Activated CD8-positive, alpha-beta memory T cell treated with anti-CD3 and anti-CD28 coated beads for 1 hour (primary cell): ENCODE data around the gene TREX2.

Experiments
- DNase-seq, 2 donors: peaks; one replicate each; pipeline ENCODE4 v3.0.0-alpha.2; 2020; ENCODE audit warnings: low read depth in 1 of 2; ENCODE audit errors: extremely low read depth in 1 of 2

The TREX2 gene

DNA sequence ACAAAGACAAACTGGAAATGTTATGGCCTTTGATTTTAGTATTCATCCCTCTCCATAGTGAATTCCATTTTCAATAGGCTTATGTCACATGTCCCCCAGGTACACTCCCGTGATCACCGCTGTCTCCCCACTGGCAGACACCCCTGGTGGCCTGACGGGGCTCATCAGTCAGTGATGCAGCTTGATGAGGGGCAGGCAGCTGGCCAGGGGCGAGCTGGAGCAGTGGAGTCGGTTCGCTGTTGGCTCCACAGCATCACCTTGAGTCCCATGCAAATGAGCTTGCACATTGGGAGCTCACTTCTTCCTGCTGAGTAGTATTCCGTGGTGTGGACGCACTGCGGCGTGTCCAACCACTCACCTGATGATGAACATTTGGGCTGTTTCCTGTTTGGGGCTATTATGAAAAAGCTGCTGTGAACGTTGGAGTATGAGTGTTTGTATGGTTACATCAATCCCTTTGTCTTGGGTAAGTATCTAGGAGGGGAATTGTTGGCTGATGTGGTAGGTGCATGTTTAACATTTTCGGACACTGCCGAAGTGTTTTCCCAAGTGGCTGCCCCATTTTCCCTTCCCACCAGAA, 5.2 kb downstream of the TREX2 start:
- no peak for DNase-seq

DNA sequence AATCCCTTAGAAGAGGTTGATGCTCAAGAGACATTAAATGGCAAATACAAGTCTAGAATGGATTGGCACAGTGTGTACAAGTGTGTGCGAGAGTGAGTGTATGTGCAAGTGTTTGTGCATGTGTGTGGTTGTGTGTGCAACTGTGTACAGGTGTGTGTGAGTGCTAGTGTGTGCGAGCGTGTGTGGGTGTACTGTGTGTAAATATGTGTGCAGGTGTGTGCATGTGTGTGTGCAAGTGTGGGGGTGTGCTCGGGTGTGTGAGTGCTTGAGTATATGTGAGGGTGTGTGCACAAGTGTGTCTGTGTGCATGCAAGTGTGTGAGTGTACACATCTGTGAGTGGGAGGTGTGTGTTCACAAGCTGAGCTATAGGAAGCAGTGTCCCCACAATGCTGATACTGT, 5.9 kb downstream of the TREX2 start:
- DNase-seq: no peak

DNA sequence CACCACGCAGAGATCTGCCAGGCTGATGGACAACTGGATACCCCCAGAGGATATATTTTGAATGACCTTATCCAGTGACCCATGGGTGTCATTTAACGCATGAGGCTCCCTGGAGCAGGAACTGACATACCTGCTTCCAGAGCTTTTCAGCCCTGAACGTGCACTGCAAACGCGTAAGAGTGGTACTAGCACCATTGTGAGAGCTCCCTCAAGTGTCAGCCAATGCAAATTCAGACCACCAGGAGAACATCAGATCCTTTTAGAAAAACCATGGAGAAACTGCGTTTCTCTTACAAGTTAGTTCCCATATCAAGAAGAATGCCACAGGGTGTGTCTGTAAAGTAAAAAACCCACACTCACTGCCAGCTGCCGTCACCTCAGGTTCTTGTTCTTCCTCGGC, 7.3 kb downstream of the TREX2 start:
- DNase-seq: no peak

DNA sequence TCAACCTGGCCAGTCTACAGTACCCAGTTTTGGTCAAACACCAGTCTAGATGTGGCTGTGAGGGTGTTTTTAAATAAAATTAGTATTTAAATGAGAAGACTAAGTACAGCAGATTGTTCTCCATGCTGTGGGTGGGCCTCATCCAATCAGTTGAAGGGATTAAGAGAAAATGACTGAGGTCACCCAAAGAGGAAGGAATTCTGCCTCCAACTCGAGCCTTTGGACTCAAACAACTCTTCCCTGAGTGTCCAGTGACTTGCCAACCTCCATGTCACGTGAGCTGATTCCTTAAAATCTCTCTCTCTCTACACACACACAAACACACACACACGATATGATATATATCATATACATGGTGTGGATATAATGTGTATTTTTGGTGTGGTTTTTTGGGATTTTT, 10.0 kb downstream of the TREX2 start:
- no peak for DNase-seq

DNA sequence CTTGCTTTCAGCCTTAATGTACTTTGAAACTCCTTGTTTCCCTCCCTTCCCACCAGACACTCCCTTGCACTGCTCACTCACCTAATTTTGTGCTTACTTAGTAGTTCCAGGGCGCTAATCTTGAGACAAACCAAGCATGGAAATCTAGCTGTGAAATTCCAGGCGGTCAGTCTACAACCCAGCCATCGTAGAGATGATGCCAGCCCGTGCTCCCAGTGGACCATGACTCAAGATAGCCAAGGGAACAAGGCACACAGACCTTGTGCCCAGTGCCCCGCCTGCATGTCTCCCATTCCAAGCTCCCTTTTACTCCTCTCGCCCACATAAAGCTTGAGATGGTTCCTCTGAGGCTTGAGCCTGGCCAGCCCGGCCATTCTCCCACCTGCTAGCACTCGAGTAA, 11.1 kb downstream of the TREX2 start:
- DNase-seq: no peak

DNA sequence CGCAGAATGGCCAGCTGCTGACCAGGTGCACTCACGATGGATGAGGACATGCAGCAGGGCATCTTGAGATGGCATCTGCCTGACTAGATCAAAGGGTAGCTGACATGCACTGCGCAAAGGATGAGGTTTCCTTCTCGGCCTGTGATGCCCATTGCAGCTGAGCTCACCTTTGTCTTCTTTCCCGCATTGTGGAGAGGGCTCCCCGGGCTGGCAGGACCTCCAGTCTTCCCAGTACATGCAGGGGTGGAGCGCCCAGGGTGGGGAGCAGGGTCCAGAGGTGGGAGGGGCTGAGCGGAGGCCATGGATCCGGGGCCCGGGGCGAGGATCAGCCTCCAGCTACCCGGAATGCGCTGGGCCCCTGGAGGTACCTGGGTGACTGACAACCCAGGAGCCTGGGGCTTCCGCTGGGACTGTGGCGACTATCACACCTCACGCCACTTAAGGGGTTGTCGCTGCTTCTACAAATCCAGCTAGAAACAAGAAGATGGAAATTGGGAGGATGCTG, 12.0 kb downstream of the TREX2 start:
- DNase-seq: no peak

DNA sequence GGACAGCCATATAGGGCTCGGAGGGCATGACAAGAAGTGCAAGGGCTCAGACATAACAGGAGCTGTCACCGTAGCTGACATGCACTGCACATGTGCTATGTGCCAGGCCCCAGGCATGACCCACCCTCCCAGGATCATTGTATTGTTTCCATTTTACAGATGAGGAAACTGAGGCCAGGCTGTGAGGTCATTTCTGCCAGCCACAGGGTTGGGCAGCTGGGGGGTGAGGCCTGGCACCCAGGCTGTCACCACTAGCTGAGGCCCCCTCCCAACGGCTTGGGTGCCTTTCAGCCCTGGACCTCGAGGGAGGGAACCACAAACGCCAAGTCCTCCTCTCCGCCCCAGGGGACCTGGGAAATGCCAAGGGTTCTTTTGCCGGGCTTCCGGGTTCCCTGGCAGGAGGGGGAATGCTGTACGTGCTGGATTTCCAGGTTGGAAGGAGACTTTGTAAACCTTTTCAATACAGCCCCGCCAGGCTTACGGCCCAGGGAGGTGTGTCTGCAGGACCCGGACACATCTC, 12.6 kb downstream of the TREX2 start:
- no peak for DNase-seq

DNA sequence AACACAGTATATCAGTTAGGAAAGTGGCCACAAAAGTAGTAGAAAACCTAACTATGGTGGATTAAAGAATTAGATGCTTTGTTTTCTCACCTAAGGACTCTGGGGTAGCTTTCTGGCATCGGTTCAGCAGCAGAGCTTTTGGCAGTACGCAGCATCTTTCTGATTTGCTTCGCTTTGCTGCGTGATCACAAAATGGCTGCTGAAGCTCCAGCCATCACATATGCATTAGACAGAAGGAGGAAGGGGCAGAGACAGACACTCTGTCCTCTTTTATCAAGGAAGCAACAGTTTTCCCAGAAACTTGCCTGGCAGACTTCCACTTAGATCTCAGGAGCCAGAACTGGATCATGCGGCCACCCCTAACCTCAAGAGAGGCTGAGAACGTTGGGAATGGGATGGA, 15.1 kb downstream of the TREX2 start:
- DNase-seq: no peak

DNA sequence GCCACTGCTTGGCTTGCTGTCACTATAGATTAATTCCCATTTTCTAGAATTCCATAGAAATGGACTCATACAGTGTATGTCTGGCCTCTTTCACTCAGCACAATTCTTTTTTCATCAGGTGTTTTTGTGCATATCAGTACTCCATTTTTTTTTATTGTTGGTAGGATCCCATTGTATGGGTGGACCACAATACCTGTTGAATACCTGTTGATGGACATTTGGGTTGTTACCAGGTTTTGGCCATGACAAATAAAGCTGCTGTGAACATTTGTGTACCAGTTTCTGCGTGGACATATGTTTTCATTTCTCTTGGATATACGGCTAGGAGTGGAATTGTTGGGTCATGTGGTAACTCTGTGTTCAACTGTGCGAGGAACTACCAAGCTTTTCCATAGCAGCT, 19.7 kb downstream of the TREX2 start:
- DNase-seq: no peak

DNA sequence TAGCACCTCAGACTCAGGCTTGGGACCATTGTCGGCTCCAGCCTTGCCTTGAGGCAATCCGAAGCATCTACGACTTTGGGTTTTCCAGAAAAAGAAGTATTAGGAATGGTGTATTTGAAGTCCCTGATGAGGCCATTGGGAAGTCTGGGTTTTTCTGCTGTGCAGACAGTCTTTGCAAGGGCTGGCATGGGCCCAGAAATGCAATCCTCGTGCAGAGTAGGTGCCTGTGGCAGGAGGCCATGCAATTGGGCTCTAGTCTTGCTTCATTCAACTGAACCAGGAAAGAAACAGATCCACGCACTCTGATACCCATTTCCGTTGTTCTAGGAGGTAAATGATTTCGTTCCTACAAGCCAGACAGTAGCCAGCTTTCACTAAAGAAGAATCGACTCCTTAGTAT, 22.2 kb downstream of the TREX2 start:
- no peak for DNase-seq

DNA sequence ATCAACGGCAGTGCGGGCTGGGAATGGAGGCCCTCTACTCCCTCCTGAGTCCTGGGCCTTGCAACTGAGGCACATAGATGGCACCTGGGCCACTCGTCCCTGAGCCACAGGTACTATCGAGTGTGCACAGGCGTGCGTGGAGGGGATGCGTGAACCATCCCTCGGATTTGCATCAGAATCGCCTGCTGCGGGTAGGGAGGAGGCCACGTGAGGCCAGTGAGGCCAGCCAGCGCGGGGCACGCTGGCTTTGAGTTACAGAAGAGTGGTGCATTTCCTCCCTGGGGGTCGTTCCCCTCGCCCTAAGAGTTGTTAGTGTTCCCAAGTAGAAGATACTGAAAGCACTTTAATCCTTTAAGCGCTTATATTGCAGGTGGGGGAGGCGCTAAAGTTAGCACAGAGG, 24.0 kb downstream of the TREX2 start:
- no peak for DNase-seq

DNA sequence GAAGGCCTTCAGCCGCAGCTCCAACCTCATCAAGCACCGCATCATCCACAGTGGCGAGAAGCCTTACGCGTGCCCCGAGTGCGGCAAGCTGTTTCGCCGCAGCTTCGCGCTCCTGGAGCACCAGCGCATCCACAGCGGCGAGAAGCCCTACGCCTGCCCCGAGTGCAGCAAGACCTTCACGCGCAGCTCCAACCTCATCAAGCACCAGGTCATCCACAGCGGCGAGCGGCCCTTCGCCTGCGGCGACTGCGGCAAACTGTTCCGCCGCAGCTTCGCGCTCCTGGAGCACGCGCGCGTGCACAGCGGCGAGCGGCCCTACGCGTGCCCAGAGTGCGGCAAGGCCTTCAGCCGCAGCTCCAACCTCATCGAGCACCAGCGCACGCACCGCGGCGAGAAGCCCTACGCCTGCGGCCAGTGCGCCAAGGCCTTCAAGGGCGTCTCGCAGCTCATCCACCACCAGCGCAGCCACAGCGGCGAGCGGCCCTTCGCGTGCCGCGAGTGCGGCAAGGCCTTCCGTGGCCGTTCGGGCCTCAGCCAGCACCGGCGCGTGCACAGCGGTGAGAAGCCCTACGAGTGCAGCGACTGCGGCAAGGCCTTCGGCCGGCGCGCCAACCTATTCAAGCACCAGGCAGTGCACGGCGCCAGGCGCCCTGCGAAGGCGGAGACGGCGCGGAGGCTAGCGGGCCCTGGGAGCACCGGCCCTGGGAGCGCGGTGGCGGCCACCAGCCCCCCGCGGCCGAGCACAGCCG, 24.8 kb downstream of the TREX2 start:
- DNase-seq: no peak

DNA sequence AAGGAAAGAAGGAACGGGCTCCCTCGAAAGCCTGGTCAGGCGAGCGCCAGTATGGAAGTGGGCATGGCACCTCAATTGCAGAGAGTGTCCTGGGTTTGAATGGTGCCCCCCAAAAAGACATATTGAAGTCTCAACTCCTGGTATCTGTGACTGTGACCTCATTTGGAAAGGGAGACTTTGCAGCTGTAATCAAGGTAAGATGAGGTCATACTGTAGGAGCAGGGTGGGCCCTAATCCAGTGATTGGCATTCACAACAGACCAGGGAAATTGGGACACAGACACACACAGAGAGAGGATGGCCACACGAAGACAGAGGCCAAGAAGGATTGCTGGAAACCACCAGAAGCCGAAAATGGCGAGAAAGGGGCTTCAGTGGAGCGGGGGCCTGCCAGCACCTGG, 28.2 kb downstream of the TREX2 start:
- no peak for DNase-seq

DNA sequence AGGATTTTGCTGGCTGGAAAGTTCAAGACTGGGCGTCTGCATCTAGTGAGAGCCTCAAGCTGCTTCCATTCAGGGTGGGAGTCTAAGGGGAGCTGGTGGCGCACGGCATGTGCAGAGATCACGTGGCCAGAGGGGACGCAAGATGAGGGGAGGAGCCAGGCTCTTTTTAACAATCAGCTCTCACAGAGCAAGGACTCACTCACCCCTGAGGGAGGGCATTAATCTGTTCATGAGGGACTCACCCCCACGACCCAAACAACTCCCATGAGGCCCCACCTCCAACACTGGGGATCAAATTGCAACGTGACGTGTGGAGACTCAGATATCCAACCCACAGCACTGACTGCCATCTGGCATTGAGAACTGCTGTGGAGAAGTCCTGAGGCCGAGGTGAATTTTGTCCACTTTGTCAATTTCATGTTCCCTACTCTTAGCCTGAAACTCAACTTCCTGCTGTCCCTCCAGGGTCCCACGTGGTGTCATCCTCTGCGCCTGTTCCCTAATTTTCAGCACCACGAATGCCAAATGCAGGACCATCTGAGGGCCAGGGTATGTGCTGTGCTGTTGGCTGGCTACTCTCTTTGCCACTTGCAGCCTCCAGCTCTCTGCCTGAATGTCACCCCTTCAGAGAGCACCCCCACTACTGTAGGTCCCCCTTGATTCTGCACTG, 28.9 kb downstream of the TREX2 start:
- DNase-seq: no peak

DNA sequence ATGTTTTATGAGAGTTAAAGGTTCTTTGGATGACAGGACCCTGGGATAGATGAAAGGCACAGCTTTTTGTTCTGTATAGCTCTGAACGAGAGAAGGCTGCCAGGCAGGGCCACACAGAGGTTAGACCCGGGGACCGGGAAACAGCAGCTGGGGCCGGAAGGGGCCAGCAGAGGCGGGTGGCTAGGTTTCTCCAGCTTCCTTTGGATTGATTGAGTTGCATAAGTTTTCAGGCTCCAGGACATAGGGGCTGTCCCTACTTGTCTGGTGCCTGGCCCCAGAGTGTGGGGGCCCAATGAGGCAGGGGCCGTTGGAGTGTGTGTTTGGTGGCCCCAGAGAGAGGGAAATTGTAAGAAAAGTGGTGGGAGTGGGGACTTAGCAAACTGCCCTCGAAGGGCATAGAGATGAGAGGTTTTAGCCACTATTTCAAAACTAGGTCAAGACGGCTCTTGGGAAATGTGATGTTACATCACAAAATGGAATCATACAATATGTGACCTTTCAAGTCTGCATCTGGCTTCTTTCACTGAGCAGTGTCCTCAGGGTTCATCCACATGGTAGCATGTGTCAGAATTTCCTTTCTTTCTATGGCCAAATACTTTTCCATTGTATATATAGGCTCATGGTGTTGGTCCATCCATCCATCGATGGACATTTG, 30.9 kb downstream of the TREX2 start:
- DNase-seq: no peak

DNA sequence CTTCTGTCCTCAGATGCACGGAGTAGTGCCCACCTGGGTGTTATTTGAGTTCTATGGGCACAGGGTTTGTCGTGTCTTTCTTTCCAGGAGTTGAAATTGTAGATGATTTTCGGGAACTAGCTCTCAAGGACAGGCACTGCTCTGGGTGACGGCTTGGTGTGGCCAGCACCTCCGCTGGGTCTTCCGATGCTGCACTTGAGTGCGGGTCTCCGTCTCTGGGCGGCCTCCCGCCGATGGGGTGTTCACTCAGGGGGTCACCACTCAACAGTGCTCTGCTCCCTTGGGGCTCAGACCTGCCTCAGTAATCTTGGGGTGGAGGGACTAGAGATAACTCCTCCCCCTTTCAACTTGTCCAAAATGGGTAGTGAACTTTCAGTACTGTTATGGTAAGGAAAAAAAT, 32.1 kb downstream of the TREX2 start:
- DNase-seq: no peak

DNA sequence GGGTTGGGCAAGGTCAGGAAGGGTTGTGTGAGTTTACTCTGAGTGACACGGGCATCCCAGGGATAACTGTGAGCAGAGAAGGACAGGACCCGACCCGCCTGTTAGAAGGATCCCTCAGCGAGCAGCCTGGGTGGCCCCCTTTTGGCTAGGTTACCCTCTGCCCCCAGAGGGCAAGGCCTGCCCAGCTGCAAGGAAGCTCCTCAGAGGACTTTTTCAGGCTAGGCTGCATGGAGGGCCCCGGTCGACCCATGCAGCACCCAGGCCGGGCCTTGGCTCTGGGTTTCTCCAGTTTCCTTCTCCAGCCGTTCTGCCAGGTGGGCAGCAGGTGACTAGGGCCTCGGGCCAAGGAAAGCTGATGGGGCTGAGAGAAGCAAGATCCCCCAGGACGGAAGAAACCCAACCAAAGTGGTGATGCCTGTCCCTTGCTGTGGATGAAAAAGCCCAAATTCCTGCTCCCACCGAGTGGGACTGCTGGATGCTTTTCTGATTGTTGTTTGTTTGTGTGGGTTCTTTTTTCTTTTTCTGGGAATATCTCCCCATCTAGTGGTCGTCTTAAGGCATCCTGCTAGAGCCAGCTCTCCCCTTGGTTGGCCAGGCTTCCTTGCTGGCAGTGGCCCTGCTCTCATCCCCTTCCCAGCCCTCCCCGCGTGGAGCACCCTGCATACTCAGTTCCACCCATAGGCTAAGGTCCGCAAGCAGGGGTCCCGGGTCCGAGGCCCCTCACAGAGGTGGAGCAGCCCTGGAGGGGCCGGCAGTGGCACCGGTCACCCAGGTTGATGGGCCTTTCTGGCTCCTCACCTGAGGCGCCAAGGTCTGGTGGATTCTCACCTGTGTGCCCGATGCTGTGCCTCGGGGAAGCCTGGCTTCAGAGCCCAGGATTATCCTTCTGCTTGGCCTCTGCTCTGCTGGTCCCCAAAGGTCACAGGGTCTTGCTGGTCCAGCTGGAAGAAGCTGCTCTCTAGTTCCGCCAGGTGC, 32.8 kb downstream of the TREX2 start:
- no peak for DNase-seq

DNA sequence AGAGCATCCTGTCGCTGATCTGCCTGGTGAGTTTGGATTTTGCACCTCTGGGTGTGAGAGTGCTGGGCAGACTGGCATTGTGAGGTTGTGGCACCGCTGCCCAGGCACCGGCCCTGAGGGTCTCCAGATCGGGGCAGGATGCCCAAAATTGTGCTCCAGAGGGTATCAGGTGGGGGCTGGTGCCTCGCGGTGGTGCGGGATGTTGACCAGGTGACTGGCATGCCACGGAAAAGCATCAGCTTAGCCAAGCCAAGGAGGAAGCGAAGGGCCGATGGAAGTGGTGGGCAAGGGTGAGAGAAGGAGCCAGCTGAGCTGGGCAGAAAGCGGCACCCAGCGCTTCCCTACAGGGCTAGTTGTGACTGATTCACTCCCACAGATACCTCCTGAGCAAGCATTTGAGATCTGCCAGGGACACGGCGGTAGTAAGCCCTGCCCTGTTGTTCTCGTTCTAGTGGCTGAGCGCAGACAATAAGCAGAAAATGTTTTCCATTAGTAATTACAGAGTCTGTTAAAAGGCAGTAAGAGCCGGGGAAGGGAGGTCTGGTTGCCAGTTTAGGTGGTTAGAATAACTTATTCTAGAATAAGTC, 33.8 kb downstream of the TREX2 start:
- DNase-seq: no peak

DNA sequence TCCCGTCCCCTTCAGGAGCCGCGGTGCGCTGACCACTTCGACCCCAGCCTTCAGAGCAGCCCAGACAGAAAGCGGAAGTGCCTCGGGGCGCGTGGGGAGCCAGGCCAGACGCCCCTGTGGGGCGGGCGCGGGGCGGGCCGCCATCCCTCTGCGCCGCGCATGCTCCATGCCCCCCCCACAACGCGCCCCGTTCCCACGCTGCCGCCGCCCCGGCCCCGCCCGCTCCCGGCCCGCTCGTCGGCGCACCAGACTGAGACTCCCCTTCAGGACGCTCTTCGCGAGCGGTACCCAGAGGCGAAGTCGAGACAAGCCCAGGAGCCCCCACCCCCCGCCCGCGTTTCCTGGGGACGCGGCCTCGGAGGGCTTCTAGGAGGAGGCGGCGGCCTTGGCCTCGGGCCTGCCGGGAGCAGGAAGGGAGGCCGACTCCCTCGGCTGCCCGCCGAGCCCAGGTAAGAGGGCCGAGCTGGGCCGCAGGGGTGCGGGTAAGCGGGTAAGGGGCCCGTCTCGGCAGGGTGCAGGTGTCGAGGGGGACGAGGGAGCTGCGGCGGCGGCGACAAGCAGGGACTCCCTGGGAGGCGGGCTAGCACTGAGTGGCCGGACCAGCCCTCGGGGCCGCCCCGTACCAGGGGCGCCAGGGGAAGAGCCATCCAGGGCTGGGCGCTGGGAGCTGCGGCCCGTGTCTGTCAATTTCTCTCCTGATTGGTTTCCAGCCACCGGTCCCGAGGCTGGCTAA, 34.4 kb downstream of the TREX2 start, which contains the start of gene ZFP92:
Gene ZFP92 (plus strand): TSS at position 218 of the 733 bp plus-strand sequence. CDS start 6,851 bp downstream, outside the sequence.
- DNase-seq: no peak
